ENCODE results near the gene STK32B.

The STK32B gene

GRCh38 chr4:5261866-5262265, 210.6 kb downstream of the STK32B start:
- H3K36me3 ChIP-seq (ENCODE audit: control insufficient read depth in 2 of 2, insufficient read depth in 1 of 2, low read length in 2 of 2): no peaks in the 10 kb centered on the region
- ChIA-PET POLR2A (no interaction called here), CTCF (no interaction called here)
- H3K9me3 ChIP-seq (ENCODE audit: control insufficient read depth, insufficient read depth, low read depth, low read length): no peaks in the 10 kb centered on the region
- no peak for TF ChIP-seq ZNF184 (tag by site-specific recombination; IDR thresholded peaks at IDR 0.05)
- TF ChIP-seq RBAK (tag by site-specific recombination; IDR thresholded peaks at IDR 0.05): no peak
- TF ChIP-seq ZNF404 (tag by site-specific recombination; IDR thresholded peaks at IDR 0.05): no peak
- no peak for TF ChIP-seq PRDM1 (tag by site-specific recombination; IDR thresholded peaks at IDR 0.05)
- no peak for TF ChIP-seq ZBTB48 (tag by site-specific recombination; IDR thresholded peaks at IDR 0.05)
- no peak for TF ChIP-seq ZNF24 (tag by site-specific recombination; IDR thresholded peaks at IDR 0.05)
- TF ChIP-seq, protein P1, sequence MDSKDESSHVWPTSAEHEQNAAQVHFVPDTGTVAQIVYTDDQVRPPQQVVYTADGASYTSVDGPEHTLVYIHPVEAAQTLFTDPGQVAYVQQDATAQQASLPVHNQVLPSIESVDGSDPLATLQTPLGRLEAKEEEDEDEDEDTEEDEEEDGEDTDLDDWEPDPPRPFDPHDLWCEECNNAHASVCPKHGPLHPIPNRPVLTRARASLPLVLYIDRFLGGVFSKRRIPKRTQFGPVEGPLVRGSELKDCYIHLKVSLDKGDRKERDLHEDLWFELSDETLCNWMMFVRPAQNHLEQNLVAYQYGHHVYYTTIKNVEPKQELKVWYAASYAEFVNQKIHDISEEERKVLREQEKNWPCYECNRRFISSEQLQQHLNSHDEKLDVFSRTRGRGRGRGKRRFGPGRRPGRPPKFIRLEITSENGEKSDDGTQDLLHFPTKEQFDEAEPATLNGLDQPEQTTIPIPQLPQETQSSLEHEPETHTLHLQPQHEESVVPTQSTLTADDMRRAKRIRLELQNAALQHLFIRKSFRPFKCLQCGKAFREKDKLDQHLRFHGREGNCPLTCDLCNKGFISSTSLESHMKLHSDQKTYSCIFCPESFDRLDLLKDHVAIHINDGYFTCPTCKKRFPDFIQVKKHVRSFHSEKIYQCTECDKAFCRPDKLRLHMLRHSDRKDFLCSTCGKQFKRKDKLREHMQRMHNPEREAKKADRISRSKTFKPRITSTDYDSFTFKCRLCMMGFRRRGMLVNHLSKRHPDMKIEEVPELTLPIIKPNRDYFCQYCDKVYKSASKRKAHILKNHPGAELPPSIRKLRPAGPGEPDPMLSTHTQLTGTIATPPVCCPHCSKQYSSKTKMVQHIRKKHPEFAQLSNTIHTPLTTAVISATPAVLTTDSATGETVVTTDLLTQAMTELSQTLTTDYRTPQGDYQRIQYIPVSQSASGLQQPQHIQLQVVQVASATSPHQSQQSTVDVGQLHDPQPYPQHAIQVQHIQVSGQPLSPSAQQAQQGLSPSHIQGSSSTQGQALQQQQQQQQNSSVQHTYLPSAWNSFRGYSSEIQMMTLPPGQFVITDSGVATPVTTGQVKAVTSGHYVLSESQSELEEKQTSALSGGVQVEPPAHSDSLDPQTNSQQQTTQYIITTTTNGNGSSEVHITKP (tag by site-specific recombination; IDR thresholded peaks at IDR 0.05): no peak
- TF ChIP-seq, protein P2, sequence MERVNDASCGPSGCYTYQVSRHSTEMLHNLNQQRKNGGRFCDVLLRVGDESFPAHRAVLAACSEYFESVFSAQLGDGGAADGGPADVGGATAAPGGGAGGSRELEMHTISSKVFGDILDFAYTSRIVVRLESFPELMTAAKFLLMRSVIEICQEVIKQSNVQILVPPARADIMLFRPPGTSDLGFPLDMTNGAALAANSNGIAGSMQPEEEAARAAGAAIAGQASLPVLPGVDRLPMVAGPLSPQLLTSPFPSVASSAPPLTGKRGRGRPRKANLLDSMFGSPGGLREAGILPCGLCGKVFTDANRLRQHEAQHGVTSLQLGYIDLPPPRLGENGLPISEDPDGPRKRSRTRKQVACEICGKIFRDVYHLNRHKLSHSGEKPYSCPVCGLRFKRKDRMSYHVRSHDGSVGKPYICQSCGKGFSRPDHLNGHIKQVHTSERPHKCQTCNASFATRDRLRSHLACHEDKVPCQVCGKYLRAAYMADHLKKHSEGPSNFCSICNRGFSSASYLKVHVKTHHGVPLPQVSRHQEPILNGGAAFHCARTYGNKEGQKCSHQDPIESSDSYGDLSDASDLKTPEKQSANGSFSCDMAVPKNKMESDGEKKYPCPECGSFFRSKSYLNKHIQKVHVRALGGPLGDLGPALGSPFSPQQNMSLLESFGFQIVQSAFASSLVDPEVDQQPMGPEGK (tag by site-specific recombination; IDR thresholded peaks at IDR 0.05): no peak
- no peaks in the 10 kb centered on the region for H3K4me1 ChIP-seq (ENCODE audit: control insufficient read depth, insufficient read depth, low read length)
- H3K27ac ChIP-seq (ENCODE audit: extremely low read depth, low read depth, low read length): no peak overlapping the region
- H3K4me3 ChIP-seq (ENCODE audit: low read depth, low read length): no peak overlapping the region

DNA sequence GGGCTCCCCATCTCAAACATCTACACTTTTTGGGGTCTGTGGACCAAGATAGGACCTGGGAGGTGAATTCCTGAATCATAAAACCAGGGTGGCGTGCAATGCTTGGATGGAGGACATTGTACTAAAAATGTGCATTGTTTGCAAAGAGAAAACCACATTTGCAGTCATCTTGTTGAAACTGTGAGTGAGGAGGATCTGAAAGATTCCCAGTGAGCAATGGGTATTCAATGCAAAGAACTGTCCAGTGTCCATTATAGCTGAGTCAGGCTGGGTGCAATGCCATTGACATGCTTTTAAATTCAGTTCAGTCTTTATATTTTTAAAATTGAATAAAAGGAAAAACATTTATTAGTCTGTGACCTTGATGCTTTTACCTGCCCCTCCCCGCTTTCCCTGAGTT, 215.7 kb downstream of the STK32B start:
- CTCF ChIA-PET: no interaction called here
- Histone ChIP-seq H3K36me3 (ENCODE audit: control insufficient read depth in 2 of 2, insufficient read depth in 1 of 2, low read length in 2 of 2) (no peaks in the 10 kb centered on the region), H3K9me3 (ENCODE audit: control insufficient read depth, insufficient read depth, low read depth, low read length) (no peaks in the 10 kb centered on the region), H3K27ac (ENCODE audit: extremely low read depth, low read depth, low read length) (no peak overlapping the region), H3K4me1 (ENCODE audit: control insufficient read depth, insufficient read depth, low read length) (no peaks in the 10 kb centered on the region), H3K4me3 (ENCODE audit: low read depth, low read length) (no peak overlapping the region)
- POLR2A ChIA-PET: no interaction called here
- TF ChIP-seq, protein P3, sequence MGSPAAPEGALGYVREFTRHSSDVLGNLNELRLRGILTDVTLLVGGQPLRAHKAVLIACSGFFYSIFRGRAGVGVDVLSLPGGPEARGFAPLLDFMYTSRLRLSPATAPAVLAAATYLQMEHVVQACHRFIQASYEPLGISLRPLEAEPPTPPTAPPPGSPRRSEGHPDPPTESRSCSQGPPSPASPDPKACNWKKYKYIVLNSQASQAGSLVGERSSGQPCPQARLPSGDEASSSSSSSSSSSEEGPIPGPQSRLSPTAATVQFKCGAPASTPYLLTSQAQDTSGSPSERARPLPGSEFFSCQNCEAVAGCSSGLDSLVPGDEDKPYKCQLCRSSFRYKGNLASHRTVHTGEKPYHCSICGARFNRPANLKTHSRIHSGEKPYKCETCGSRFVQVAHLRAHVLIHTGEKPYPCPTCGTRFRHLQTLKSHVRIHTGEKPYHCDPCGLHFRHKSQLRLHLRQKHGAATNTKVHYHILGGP (tag by site-specific recombination; IDR thresholded peaks at IDR 0.05): no peak
- TF ChIP-seq ZNF10 (tag by site-specific recombination; IDR thresholded peaks at IDR 0.05): no peak
- TF ChIP-seq SCRT1 (tag by site-specific recombination; IDR thresholded peaks at IDR 0.05; ENCODE audit: borderline replicate concordance): no peak
- TF ChIP-seq ZNF112 (tag by site-specific recombination; IDR thresholded peaks at IDR 0.05): no peak
- TF ChIP-seq ZNF426 (tag by site-specific recombination; IDR thresholded peaks at IDR 0.05): no peak
- no peak for TF ChIP-seq ZNF48 (tag by site-specific recombination; IDR thresholded peaks at IDR 0.05)
- no peak for TF ChIP-seq REPIN1 (tag by site-specific recombination; IDR thresholded peaks at IDR 0.05; ENCODE audit: low read depth)
- TF ChIP-seq GLIS1 (tag by site-specific recombination; IDR thresholded peaks at IDR 0.05): no peak

DNA sequence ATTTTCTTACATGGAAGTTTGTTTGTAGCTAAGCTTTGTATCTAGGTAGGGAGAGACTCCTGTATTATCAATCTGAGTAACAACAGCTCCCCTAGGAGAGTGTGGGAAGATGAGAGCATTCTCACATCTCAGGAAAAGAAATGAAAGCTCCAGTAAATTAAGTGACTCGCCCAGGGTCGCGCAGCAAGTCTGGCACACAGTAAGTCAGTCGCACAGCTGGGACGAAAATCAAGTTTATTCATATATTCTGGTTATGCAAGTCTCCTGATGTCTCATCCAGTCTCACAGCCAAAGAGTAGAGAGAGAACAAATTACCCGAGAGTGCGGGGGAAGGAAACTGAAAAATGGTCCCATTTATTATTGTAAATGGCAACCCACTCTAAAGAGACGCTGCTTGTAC, 216.1 kb downstream of the STK32B start:
- Histone ChIP-seq H3K4me3 (ENCODE audit: low read depth, low read length) (no peak overlapping the region), H3K36me3 (ENCODE audit: control insufficient read depth in 2 of 2, insufficient read depth in 1 of 2, low read length in 2 of 2) (no peaks in the 10 kb centered on the region), H3K9me3 (ENCODE audit: control insufficient read depth, insufficient read depth, low read depth, low read length) (no peaks in the 10 kb centered on the region), H3K4me1 (ENCODE audit: control insufficient read depth, insufficient read depth, low read length) (no peaks in the 10 kb centered on the region), H3K27ac (ENCODE audit: extremely low read depth, low read depth, low read length) (no peak overlapping the region)
- CTCF ChIA-PET: no interaction called here
- TF ChIP-seq ZNF292 (tag by site-specific recombination; IDR thresholded peaks at IDR 0.05; ENCODE audit: borderline replicate concordance, low read depth): no peak
- no peak for TF ChIP-seq KLF7 (tag by site-specific recombination; IDR thresholded peaks at IDR 0.05; ENCODE audit: borderline replicate concordance)
- POLR2A ChIA-PET: no interaction called here

Measured in HEK293 (cell line).